NCI-H1694 treated with DMSO at 0.1 percent for 48 hours (cell line): ENCODE results near the gene APOBEC3G.
"Not testable (repeated sequence)": the region's sequence is repeated elsewhere in the genome, so short reads cannot be mapped to it uniquely, and the experiment has no call there.

ENCODE experiments used
- DNase-seq: peaks from one replicate; lab custom pipeline; 2025; lab: John Stamatoyannopoulos, UW

The APOBEC3G gene

DNA sequence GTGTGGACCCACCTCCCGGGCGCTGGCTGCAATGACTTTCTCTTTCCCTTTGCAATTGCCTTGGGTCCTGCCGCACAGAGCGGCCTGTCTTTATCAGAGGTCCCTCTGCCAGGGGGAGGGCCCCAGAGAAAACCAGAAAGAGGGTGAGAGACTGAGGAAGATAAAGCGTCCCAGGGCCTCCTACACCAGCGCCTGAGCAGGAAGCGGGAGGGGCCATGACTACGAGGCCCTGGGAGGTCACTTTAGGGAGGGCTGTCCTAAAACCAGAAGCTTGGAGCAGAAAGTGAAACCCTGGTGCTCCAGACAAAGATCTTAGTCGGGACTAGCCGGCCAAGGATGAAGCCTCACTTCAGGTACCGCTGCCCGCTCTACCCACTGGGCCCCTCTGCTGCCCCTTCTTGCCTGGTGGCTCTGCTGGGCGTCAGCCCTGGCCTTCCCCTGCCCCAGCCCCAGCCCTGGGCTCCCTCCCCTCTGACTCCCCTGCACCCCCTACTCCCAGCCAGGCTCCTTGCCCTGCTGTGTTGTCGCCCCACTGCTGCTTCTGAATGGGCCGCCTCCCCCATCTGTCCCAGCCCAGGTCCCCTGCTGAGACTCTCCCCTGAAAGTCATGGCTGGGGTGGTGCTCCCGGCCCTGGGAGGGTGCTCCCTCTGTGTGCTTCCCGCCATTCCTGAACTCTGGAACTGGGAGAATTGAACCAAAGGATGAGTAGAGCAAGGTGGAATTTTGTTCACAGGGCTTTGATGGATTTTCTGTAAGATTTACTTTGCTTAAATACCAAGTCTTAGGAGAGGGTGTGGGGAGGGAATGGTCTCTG lies at the start of gene APOBEC3G:
Gene APOBEC3G, plus strand, starts transcription at position 250 of the 815 bp plus-strand sequence. Its CDS starts 87 bp downstream, at position 337.
- not testable (repeated sequence) for DNase-seq

DNA sequence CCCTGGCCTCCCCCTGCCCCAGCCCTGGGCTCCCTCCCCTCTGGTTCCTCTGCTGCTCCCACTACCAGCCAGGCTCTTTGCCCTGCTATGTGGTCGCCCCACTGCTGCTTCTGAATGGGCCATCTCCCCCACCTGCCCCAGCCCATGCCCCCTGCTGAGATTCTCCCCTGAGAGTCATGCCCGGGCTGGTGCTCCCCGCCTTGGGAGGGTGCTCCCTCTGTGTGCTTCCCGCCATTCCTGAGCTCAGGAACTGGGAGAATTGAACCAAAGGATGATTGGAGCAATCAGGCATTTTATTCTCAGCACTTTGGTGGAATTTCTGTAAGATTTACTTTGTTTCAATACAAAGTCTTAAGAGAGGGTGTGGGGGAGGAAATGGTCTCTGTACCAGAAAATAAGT lies 49.4 kb upstream of the APOBEC3G start:
- DNase-seq = no peak

DNA sequence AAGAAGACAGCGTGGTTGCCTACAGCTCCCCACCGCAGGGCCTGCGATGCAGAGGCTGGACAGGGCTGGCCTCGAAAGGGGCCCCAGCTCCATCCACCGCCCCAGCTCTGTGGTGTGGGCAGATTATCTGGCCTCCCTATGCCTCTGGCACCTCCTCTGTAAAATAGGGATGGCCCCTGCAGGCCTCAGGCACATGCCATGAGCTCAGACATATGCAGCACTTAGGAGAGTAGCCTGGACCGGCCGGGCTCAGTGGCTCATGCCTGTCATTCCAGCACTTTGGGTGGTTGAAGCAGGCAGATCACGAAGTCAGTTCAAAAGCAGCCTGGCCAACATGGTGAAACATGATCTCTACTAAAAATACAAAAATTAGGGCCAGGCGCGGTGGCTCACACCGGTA lies 48.8 kb upstream of the APOBEC3G start:
- no peak for DNase-seq

DNA sequence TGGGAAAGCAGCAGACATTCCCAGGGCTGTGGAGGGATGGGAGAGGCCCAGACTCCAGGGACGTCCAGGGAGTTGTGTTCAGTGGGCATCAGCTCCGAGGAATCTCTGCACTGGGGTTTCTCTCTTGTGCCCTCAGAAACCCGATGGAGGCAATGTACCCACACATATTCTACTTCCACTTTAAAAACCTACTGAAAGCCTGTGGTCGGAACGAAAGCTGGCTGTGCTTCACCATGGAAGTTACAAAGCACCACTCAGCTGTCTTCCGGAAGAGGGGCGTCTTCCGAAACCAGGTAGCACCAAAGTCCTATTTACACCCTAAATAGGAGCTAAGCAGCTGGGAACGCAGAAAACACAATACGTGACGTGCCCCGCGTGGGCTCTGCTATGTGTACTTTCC lies 47.8 kb upstream of the APOBEC3G start:
- DNase-seq = no peak

DNA sequence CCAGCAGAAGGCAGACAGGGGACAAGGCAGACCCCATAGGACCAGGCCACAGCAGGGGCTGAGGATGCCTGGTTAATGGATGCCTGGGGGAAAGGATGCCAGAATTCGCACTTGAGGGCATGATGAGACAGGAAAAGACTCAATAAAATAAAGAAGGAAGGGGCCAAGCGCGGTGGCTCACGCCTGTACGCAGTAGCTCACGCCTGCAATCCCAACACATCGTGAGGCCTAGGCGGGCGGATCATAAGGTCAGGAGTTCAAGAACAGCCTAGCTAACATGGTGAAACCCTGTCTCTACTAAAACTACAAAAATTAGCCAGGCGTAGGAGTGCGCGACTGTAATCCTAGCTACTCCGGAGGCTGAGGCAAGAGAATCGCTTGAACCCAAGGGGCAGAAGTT lies 46.4 kb upstream of the APOBEC3G start:
- DNase-seq = no peak

DNA sequence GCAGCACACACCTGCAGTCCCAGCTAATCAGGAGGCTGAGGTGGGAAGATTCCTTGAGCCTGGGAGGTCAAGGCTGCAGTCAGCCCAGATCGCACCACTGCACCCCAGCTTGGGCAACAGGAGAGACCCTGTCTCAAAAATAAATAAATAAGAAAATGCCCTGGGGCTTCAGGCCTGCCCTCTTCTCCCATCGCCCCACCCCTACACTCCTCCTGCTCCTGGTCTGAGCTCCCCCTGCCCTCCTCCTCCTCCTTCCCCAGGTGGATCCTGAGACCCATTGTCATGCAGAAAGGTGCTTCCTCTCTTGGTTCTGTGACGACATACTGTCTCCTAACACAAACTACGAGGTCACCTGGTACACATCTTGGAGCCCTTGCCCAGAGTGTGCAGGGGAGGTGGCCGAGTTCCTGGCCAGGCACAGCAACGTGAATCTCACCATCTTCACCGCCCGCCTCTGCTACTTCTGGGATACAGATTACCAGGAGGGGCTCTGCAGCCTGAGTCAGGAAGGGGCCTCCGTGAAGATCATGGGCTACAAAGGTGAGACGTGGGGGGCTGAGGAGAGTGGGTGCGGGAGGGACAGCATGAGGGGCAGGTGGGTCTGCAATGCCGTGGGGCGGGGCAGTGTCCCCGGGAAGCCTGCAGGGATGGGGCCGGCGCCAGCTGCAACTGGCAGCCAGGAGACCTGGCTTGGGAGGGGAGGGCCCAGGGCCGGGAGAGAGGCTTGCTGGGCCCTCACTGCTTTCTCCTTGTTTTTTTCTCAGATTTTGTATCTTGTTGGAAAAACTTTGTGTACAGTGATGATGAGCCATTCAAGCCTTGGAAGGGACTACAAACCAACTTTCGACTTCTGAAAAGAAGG lies 45.4 kb upstream of the APOBEC3G start:
- not testable (repeated sequence) for DNase-seq

DNA sequence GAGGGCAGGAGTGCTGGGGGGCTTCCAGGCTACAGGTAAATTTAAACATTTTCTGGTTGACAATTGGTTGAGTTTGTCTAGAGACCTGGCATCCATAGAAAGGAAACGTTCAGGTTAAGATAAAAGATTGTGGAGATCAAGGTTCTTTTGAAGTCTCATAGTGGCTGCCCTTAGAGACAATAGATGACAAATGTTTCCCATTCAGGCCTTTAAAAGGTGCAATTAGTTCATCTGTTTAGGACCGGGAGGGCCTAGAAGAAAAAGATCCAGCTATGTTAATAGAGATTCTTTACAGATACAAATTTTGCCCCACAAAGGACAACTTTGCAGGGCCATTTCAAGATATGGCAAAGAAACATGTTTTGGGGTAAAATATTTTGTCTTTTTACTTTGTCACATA lies 40.0 kb upstream of the APOBEC3G start:
- DNase-seq = not testable (repeated sequence)

DNA sequence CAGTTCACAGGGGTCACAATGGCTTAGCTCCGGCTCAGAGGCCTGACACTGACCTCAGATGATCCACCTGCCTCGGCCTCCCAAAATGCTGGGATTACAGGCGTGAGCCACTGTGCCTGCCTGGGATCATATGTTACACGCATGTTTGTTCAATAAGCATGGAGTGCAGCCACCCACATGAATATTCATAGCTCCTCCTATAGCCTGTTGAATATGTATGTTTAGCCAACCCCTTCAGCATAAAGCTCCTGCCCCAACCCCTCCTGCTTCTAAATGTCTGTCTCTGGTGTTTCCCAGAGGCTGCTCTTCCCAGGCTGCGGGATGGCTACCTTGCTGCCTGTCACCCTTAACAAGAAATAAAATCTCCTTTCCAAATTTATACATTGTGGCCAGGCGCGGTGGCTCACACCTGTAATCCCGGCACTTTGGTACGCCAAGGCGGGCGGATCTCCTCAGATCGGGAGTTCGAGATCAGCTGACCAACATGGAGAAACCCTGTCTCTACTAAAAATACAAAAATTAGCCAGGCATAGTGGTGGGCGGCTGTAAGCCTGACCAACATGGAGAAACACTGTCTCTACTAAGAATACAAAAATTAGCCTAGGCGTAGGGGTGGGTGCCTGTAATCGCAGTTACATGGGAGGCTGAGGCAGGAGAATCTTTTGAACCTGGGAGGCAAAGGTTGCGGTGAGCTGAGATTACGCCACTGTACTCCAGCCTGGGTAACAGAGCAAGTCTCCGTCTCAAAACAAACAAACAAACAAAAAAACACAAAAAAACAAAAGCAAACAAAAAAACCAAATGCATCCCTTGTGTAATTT lies 37.6 kb upstream of the APOBEC3G start:
- DNase-seq = no peak

DNA sequence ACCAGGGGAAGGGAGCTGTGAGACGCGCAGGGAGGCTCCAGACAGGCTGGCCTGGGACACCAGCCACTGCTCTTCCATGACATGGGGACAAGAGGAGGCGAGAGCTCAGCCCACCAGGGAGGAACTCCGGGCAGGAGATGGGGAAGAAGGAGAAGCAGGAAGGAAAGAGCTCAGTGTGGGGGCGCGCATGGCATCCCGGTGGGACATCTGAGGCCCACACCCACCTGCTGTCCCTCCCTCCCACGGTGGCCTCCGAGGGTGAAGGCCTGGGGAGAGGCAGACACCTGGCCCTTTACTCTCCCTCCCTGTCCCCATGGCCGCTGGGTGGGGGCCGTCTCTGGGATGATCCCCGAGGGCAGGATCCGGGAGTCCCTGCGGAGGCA lies 36.9 kb upstream of the APOBEC3G start:
- DNase-seq = not testable (repeated sequence)

DNA sequence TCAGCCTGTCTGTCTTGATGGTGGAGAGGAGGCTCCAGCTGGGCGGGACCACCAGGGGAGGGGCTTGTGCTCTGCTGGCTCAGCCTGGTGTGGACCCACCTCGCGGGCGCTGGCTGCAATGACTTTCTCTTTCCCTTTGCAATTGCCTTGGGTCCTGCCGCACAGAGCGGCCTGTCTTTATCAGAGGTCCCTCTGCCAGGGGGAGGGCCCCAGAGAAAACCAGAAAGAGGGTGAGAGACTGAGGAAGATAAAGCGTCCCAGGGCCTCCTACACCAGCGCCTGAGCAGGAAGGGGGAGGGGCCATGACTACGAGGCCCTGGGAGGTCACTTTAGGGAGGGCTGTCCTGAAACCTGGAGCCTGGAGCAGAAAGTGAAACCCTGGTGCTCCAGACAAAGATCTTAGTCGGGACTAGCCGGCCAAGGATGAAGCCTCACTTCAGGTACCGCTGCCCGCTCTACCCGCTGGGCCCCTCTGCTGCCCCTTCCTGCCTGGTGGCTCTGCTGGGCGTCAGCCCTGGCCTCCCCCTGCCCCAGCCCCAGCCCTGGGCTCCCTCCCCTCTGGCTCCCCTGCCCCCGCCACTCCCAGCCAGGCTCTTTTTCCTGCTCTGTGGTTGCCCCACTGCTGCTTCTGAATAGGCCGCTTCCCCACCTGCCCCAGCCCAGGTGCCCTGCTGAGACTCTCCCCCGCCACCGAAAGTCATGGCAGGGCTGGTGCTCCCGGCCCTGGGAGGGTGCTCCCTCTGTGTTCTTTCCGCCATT lies 36.4 kb upstream of the APOBEC3G start, which contains the start of gene APOBEC3F:
Gene APOBEC3F, plus strand, starts transcription at position 327 of the 759 bp plus-strand sequence. Its CDS starts 97 bp downstream, at position 424.
- DNase-seq = not testable (repeated sequence)

DNA sequence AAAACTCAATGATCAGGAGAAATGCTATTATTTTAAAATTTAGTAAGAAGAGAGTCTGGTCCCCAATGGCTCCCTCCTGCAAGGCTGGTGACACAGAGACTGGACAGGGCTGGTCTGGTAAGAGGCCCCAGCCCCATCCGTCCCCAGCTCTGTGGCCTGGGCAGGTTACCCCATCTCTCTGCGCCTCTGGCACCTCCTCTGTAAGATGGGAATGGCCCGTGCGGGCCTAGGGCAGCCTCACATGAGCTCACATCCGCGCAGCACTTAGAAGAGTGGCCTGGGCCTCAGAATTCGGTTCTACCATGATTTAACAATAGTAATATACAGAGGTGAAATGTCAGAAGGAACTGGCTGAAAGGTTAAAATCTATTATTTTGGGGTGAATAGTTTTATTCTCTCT lies 35.2 kb upstream of the APOBEC3G start:
- DNase-seq = no peak

DNA sequence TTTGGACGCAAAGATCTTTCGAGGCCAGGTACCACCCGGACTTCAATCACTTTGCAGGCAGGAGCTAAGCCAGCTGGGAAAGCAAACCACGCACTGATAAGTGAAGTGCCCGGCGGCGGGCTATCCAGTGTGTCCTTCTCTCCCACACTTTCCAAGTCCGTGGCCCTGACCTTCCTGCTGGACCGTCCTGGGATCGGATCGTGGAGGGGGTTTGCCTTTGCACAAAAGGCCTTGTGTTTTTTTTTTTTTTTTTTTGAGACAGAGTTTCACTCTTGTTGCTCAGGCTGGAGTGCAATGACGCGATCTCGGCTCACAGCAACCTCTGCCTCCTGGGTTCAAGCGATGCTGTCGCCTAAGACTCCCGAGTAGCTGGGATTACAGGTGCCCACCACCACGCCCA lies 34.0 kb upstream of the APOBEC3G start:
- DNase-seq = not testable (repeated sequence)

DNA sequence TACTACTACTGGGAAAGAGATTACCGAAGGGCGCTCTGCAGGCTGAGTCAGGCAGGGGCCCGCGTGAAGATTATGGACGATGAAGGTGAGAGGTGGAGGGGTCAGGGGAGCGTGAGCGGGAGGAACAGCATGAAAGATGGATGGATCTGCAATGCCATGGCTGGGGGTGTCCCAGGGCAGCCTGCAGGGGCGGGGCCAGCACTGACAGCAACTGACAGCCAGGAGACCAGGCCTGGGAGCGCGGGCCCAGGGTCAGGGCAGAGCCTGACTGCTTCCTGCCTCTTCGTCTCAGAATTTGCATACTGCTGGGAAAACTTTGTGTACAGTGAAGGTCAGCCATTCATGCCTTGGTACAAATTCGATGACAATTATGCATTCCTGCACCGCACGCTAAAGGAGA lies 31.9 kb upstream of the APOBEC3G start:
- DNase-seq = not testable (repeated sequence)

DNA sequence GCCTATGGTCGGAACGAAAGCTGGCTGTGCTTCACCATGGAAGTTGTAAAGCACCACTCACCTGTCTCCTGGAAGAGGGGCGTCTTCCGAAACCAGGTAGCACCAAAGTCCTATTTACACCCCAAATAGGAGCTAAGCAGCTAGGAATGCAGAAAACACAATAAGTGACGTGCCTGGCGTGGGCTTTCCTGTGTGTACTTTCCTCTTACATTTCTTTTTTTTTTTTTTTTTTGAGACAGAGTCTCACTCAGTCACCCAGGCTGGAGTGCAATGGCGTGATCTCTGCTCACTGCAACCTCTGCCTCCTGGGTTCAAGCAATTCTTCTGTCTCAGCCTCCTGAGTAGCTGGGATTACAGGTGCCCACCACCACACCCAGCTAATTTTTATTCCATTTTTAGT lies 27.6 kb upstream of the APOBEC3G start:
- DNase-seq = not testable (repeated sequence)

DNA sequence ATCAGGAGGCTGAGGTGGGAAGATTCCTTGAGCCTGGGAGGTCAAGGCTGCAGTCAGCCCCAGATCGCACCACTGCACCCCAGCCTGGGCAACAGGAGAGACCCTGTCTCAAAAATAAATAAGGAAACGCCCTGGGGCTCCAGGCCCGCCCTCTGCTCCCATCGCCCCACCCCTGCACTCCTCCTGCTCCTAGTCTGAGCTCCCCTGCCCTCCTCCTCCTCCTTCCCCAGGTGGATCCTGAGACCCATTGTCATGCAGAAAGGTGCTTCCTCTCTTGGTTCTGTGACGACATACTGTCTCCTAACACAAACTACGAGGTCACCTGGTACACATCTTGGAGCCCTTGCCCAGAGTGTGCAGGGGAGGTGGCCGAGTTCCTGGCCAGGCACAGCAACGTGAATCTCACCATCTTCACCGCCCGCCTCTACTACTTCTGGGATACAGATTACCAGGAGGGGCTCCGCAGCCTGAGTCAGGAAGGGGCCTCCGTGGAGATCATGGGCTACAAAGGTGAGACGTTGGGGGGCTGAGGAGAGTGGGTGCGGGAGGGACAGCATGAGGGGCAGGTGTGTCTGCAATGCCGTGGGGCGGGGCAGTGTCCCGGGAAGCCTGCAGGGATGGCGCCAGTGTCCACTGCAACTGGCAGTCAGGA lies 25.1 kb upstream of the APOBEC3G start:
- DNase-seq = not testable (repeated sequence)

DNA sequence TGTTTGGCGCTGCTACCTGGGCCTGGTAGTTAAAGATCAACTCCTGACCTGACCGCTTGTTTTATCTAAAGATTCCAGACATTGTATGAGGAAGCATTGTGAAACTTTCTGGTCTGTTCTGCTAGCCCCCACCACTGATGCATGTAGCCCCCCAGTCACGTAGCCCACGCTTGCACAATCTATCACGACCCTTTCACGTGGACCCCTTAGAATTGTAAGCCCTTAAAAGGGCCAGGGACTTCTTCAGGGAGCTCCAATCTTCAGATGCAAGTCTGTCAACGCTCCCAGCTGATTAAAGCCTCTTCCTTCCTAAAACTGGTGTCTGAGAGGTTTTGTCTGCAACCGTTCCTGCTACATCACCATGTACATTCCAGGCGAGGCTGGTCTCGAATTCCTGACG lies 21.4 kb upstream of the APOBEC3G start:
- DNase-seq = no peak

DNA sequence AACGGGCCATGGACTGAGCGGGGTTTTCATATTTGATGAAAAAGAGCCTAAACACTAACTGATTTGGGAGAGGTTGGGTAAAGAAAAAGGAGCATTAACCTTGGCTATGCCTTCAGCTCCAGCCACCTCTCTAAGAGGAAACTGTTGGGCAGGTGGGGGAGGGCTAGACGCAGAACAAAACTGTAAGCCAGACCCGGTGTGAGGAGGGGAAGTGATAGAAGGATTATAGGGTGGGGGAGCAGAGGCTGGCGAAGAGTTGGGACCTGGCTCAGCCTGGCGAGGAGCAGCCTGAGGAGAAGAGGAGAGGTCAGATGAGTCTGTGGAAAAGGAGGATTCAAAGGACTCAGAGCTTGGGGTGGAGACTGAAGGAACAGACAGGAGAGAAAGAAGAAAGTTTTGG lies 15.8 kb upstream of the APOBEC3G start:
- DNase-seq = not testable (repeated sequence)

DNA sequence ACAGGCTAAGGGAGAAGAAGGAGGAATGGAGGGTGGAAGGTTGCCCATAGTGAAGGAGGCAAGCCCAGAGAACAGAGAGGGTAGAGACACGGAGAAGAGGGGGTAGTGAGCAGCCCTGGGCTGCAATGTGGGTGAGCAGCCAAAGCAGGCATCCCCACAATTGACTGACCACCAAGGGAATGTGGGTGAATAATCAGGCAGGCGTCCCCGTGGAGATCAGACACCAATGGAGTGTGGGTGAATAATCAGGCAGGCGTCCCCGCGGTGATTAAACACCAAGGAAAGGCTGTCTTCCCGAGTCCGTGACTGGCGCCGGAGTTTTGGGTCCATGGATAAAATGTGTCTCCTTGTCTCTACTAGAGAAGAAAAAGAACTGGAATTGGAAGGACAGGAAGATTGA lies 15.1 kb upstream of the APOBEC3G start:
- not testable (repeated sequence) for DNase-seq

DNA sequence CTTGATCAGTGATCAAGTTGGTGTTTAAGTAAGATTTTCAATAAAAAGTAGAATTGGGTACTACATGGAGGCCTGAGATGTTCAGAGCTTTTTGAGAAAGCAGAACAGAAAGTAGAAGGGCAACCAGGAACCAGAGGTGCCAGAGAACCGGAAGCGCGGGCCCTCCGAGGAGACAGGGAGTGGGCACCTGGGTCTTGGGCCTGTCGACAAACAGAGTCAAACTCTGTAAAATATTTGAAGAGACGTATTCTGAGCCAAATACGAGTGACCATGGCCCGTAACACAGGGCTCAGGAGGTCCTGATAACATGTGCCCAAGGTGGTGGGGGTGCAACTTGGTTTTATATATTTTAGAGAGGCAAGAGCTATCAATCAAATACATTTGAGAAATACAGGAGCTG lies 13.2 kb upstream of the APOBEC3G start:
- DNase-seq = not testable (repeated sequence)

DNA sequence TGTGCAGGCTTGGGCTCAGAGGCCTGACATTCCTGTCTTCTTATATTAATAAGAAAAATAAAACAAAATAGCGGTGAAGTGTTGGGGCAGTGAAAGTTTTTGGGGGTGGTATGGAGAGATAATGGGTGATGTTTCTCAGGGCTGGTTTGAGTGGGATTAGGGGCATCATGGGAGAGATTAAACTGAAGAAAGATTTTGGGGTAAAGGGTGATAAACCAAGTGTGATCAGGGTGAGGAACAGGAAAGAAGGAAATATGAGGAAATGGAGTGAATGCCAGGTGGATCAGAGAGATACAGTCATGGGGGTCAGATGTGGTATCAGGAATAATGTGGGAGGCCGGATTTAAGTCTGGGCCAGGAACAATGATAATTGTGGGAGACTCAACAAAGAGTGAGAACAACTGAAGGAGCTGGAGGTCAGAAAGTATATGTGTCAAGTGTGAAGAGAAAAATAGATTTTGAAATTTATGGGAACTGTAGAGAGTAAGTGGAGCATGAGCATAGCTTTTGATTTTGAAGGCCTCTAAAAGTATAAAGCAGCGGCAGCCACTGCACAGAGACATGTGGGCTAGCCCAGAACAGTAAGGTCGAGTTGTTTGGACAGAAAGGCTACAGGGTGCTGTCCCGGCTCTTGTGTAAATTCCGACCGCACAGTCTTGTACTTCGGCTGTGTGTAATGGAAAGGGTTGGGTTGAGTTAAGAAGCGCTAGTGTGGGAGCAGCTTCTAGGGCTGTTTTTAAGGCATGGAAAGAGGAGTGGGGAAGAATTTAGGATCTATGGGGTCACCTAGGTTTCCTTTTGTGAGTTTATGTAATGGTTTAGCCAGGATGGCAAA lies 10.4 kb upstream of the APOBEC3G start:
- DNase-seq = not testable (repeated sequence)
